B cell (primary cell): ENCODE results near the gene TBX20. TPM values are rescaled to one million over a fixed set of nuclear protein-coding genes. Genes with fewer than 3 reads are reported as not detected.

ENCODE experiments used
- ATAC-seq: fragments of 200-7000 bp; cut with Tn5 transposase; one replicate; pipeline ENCODE4 v1.10.0; 2021; ENCODE audit warnings: low read depth, mild to moderate bottlenecking, moderate number of reproducible peaks, moderate library complexity
- CTCF ChIA-PET: fragments of 350-600 bp; sonication (Branson Sonifier 250); formaldehyde crosslinking; loops from one replicate; lab custom pipeline; 2021; ENCODE audit warnings: antibody characterized with exemption, inconsistent platforms; lab: Charles Lee
- POLR2A ChIA-PET: fragments of 350-600 bp; sonication (Branson Sonifier 250); formaldehyde crosslinking; loops from one replicate; lab custom pipeline; 2021; ENCODE audit warnings: antibody characterized with exemption; lab: Charles Lee
- DNase-seq: peaks from one replicate; pipeline ENCODE4 v3.0.0; 2013
- H2AFZ ChIP-seq: 2 replicates; pipeline ENCODE4 v1.6.1; 2012; ENCODE audit warnings: mild to moderate bottlenecking, low read depth, low read length; ENCODE audit not compliant: insufficient read depth, poor library complexity, severe bottlenecking
- H3K27ac ChIP-seq, 2 donors: 1 replicate in 1 of 2; 2 replicates in 1 of 2; pipeline ENCODE4 v1.5.1; 2012 to 2013; ENCODE audit warnings: low read length in 2 of 2, mild to moderate bottlenecking in 2 of 2, moderate library complexity in 1 of 2
- H3K27me3 ChIP-seq, 4 experiments: fragments of 200-600 bp in 1 of 4; sonication (generic) in 1 of 4; replicated peaks in 1 of 4; 1 replicate in 2 of 4; 2 replicates in 2 of 4; pipeline versions ENCODE4 v1.6.1 to v1.7.0; 2013 to 2016; ENCODE audit warnings: low read length in 3 of 4, mild to moderate bottlenecking in 2 of 4, mixed read lengths in 1 of 4, moderate library complexity in 1 of 4; ENCODE audit not compliant: insufficient read depth in 4 of 4, control insufficient read depth in 3 of 4; ENCODE audit errors: control extremely low read depth in 1 of 4
- H3K36me3 ChIP-seq, 2 experiments: replicated peaks in 1 of 2; 1 replicate in 1 of 2; 2 replicates in 1 of 2; pipeline versions ENCODE4 v1.6.1 to v1.7.1; 2013; ENCODE audit warnings: low read length in 1 of 2; ENCODE audit not compliant: insufficient read depth in 2 of 2, control insufficient read depth in 1 of 2; ENCODE audit errors: control extremely low read depth in 1 of 2, extremely low read depth in 1 of 2
- H3K4me1 ChIP-seq, 2 donors: fragments of 200-600 bp in 1 of 2; sonication (generic) in 1 of 2; 1 replicate in 1 of 2; 2 replicates in 1 of 2; pipeline versions ENCODE4 v1.5.1 to v1.6.1; 2013 to 2017; ENCODE audit warnings: low read length in 2 of 2; ENCODE audit not compliant: control insufficient read depth in 2 of 2, insufficient read depth in 2 of 2
- H3K4me2 ChIP-seq: replicated peaks from 2 replicates; pipeline ENCODE3; 2012; ENCODE audit warnings: mild to moderate bottlenecking, low read depth, low read length; ENCODE audit not compliant: poor library complexity, severe bottlenecking
- H3K4me3 ChIP-seq, 5 experiments: fragments of 200-600 bp in 1 of 5; sonication (generic) in 1 of 5; 1 replicate in 3 of 5; 2 replicates in 2 of 5; pipeline versions ENCODE4 v1.5.1 to v1.7.0; 2011 to 2016; ENCODE audit warnings: low read length in 4 of 5, mild to moderate bottlenecking in 4 of 5, low read depth in 2 of 5, control low read depth in 1 of 5, moderate library complexity in 1 of 5; ENCODE audit not compliant: insufficient read depth in 1 of 5; ENCODE audit errors: control extremely low read depth in 1 of 5, extremely low read depth in 1 of 5
- H3K79me2 ChIP-seq: fragments of 200-600 bp; sonication (generic); one replicate; pipeline ENCODE4 v1.6.0; 2016; ENCODE audit warnings: low read length; ENCODE audit not compliant: control insufficient read depth, insufficient read depth
- H3K9ac ChIP-seq: fragments of 200-600 bp; sonication (generic); 2 replicates; pipeline ENCODE4 v1.6.1; 2017; ENCODE audit warnings: mild to moderate bottlenecking, low read length, moderate library complexity
- H3K9me3 ChIP-seq, 3 donors: one replicate each; pipeline versions ENCODE4 v1.6.1 to v1.7.1; 2013; ENCODE audit warnings: low read length in 2 of 3; ENCODE audit not compliant: control insufficient read depth in 2 of 3, insufficient read depth in 1 of 3; ENCODE audit errors: control extremely low read depth in 1 of 3
- H4K20me1 ChIP-seq: 2 replicates; pipeline ENCODE4 v1.6.0; 2012; ENCODE audit warnings: mild to moderate bottlenecking, low read length; ENCODE audit not compliant: insufficient read depth, control insufficient read depth, poor library complexity, severe bottlenecking
- H3K27ac Mint-ChIP-seq: one replicate; pipeline ENCODE4 v1.8.0; 2021; ENCODE audit warnings: mixed read lengths
- H3K27me3 Mint-ChIP-seq: one replicate; pipeline ENCODE4 v1.8.0; 2021; ENCODE audit warnings: mixed read lengths
- H3K4me1 Mint-ChIP-seq: one replicate; pipeline ENCODE4 v1.8.0; 2021; ENCODE audit warnings: mixed read lengths
- H3K4me3 Mint-ChIP-seq: one replicate; pipeline ENCODE4 v1.8.0; 2021; ENCODE audit warnings: mixed read lengths
- H3K9me3 Mint-ChIP-seq: one replicate; pipeline ENCODE4 v1.8.0; 2022; ENCODE audit warnings: mixed read lengths; ENCODE audit not compliant: insufficient read depth
- EZH2 ChIP-seq: IDR thresholded peaks from 2 replicates; pipeline ENCODE4 v1.6.1; 2012; ENCODE audit warnings: borderline replicate concordance, low read depth, mild to moderate bottlenecking, moderate library complexity, low read length; ENCODE audit not compliant: insufficient read depth, poor library complexity, severe bottlenecking
- WGBS: methylation state at CpG from one replicate; pipeline ENCODE4 v1.1.5; 2013; ENCODE audit warnings: missing lambda C conversion rate; ENCODE audit not compliant: insufficient coverage; 5-methylcytosine and 5-hydroxymethylcytosine counted together
- intact Hi-C: fragments of 100-400 bp; cut with micrococcal nuclease; formaldehyde crosslinking; loops from one replicate; pipeline ENCODE4 v1.10.0; 2022
- polyA plus RNA-seq: library from polyadenylated mRNA; depleted of rRNA; stranded (reverse); fragments of >200 nt; gene quantifications from 2 replicates; pipeline ENCODE4 v1.2.3, GENCODE V29; 2012
- total RNA-seq, 2 donors: library from RNA; stranded (reverse); fragments of 120-200 nt in 1 of 2; gene quantifications; 1 replicate in 1 of 2; 2 replicates in 1 of 2; pipeline versions ENCODE4 v1.2.3 to v1.2.4, GENCODE V29; 2013 to 2022
- TF ChIP-seq, protein P1 (sequence below): fragments of 200-600 bp; IDR thresholded peaks from one replicate; pipeline ENCODE4 v1.8.0; 2022; ENCODE audit warnings: antibody characterized with exemption, mild to moderate bottlenecking

The TBX20 gene
- total and polyA plus RNA-seq, 2 donors (not counting 1 experiment from before 2014, with no cell fraction given) = 0.25 TPM; not detected in 1

DNA sequence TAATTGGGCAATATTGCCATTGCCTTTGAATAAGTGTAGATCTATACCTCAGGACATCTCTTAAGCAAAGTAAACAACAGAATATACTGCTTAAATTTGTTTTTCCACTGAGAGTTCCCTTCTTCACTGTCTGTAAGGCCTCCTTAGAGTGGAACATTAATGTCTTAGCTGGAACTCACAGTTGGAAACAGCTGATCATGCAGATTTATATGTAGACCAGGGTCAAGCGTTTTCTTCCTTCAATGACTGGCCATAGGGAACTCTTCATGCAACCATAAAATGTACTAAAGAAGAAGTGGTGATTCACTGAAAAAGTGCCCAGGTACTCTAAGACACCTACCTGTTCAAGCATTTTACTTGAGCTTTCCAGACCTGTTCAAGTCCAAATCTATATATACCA lies 18.3 kb upstream of the TBX20 start:
- no peaks in the 10 kb centered on the region for H3K4me1 Mint-ChIP-seq
- H3K4me1 ChIP-seq = no peaks in the 10 kb centered on the region
- no peak for ATAC-seq
- no peaks in the 10 kb centered on the region for H3K9me3 ChIP-seq
- H2AFZ ChIP-seq = no peak overlapping the region
- H3K36me3 ChIP-seq = no peaks in the 10 kb centered on the region
- no peak overlapping the region for H3K4me3 Mint-ChIP-seq
- H3K79me2 ChIP-seq = no peaks in the 10 kb centered on the region
- no peaks in the 10 kb centered on the region for H3K9me3 Mint-ChIP-seq
- no peaks in the 10 kb centered on the region for H4K20me1 ChIP-seq
- H3K27ac ChIP-seq = no peak overlapping the region
- peaks cover 0 to 6% (median 2%) of the 10 kb centered on the region in 4 experiments for H3K27me3 ChIP-seq
- H3K27me3 Mint-ChIP-seq = peaks cover 46% of the 10 kb centered on the region
- ChIA-PET CTCF (no interaction called here), POLR2A (no interaction called here)
- intact Hi-C loops = no loop called here
- no peak overlapping the region for H3K9ac ChIP-seq
- DNase-seq = no peak
- no peak overlapping the region for H3K27ac Mint-ChIP-seq
- H3K4me3 ChIP-seq = no peak overlapping the region
- H3K4me2 ChIP-seq = no peak overlapping the region
- no CpG with 5 or more reads among the region's 1 CpG for WGBS
- TF ChIP-seq EZH2 = no peak
- TF ChIP-seq, protein P1, sequence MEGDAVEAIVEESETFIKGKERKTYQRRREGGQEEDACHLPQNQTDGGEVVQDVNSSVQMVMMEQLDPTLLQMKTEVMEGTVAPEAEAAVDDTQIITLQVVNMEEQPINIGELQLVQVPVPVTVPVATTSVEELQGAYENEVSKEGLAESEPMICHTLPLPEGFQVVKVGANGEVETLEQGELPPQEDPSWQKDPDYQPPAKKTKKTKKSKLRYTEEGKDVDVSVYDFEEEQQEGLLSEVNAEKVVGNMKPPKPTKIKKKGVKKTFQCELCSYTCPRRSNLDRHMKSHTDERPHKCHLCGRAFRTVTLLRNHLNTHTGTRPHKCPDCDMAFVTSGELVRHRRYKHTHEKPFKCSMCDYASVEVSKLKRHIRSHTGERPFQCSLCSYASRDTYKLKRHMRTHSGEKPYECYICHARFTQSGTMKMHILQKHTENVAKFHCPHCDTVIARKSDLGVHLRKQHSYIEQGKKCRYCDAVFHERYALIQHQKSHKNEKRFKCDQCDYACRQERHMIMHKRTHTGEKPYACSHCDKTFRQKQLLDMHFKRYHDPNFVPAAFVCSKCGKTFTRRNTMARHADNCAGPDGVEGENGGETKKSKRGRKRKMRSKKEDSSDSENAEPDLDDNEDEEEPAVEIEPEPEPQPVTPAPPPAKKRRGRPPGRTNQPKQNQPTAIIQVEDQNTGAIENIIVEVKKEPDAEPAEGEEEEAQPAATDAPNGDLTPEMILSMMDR = no peak

DNA sequence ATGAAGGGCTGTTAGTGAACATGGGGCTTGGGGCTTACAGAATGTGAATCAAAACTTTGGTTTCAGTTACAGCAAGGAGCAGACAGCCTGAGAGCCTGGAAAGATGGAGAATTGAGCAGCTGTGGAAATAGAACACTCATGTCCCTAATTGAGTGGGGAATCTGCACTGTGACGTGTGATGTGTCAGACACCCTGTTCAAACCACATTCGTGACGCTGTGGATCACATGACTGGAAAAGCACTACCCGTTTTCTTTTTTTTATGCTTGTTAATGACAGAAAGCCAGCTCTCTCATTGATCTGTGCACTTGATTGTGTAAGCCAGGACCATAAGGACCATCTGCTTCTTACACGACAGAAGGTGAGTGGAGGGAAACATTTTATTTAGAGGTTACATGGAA lies 15.1 kb upstream of the TBX20 start:
- Histone ChIP-seq H2AFZ (no peak overlapping the region), H3K4me1 (no peaks in the 10 kb centered on the region)
- peaks cover 55% of the 10 kb centered on the region for H3K27me3 Mint-ChIP-seq

More for the DNA sequence above, 15.1 kb upstream of the TBX20 start:
- no peak overlapping the region for H3K4me2 ChIP-seq
- H3K79me2 ChIP-seq = no peaks in the 10 kb centered on the region
- H3K9me3 ChIP-seq = no peaks in the 10 kb centered on the region
- no peaks in the 10 kb centered on the region for H3K9me3 Mint-ChIP-seq
- H3K27ac ChIP-seq = no peak overlapping the region
- TF ChIP-seq, protein P1 = no peak
- no peak for TF ChIP-seq EZH2
- no peak overlapping the region for H3K4me3 ChIP-seq
- peaks cover 0 to 20% (median 11%) of the 10 kb centered on the region in 4 experiments for H3K27me3 ChIP-seq
- H3K27ac Mint-ChIP-seq = no peak overlapping the region
- DNase-seq = no peak
- H4K20me1 ChIP-seq = no peaks in the 10 kb centered on the region
- no peaks in the 10 kb centered on the region for H3K36me3 ChIP-seq
- WGBS = 55% methylated on average over 4 of the region's 5 CpGs
- ATAC-seq = no peak
- H3K4me1 Mint-ChIP-seq = no peaks in the 10 kb centered on the region
- no peak overlapping the region for H3K4me3 Mint-ChIP-seq
- POLR2A ChIA-PET = no interaction called here
- intact Hi-C loops = no loop called here
- CTCF ChIA-PET = no interaction called here
- H3K9ac ChIP-seq = no peak overlapping the region
